C4-2B (cell line): Measurements from ENCODE around the gene TAS2R50.

ENCODE experiments used
- H3K27ac ChIP-seq: fragments of 450-650 bp; 2 replicates; pipeline ENCODE4 v1.5.1; 2017
- CTCF ChIP-seq: fragments of 450-650 bp; conservative IDR thresholded peaks from 2 replicates; pipeline ENCODE4 v1.5.1; 2017; ENCODE audit warnings: mild to moderate bottlenecking
- ZFX ChIP-seq: fragments of 450-650 bp; IDR thresholded peaks from 2 replicates; pipeline ENCODE4 v1.6.1; 2017

TAS2R50 gene

GRCh38 chr12:11015775-11016430, 29.2 kb upstream of the TAS2R50 start:
- TF ChIP-seq ZFX (no peak), CTCF (no peak)
- H3K27ac ChIP-seq = no peak overlapping the region

GRCh38 chr12:11014234-11014633, 27.5 kb upstream of the TAS2R50 start:
- TF ChIP-seq CTCF = no peak
- no peak for TF ChIP-seq ZFX
- no peak overlapping the region for H3K27ac ChIP-seq

- no peak for TF ChIP-seq CTCF
- no peak for TF ChIP-seq ZFX
Observed at GRCh38 chr12:11007608-11008007, 20.9 kb upstream of the TAS2R50 start.

GRCh38 chr12:10998204-10998603, 11.5 kb upstream of the TAS2R50 start, which contains the start of gene TAS2R20:
TAS2R20 (minus strand) TSS chr12:10998304; CDS start chr12:10997875, 429 bp downstream.
- TF ChIP-seq ZFX = no peak
- no peak for TF ChIP-seq CTCF
- H3K27ac ChIP-seq = no peak within 1 kb of the TSS

More at GRCh38 chr12:11007608-11008007, 20.9 kb upstream of the TAS2R50 start:
- no peak overlapping the region for H3K27ac ChIP-seq

- TF ChIP-seq ZFX (no peak), CTCF (no peak)
- no peak overlapping the region for H3K27ac ChIP-seq
Observed at GRCh38 chr12:10994307-10994706, 7.6 kb upstream of the TAS2R50 start.

GRCh38 chr12:10989107-10989506, 2.4 kb upstream of the TAS2R50 start:
- TF ChIP-seq CTCF (no peak), ZFX (no peak)
- H3K27ac ChIP-seq = no peak overlapping the region

GRCh38 chr12:10982244-10982643, 4.5 kb downstream of the TAS2R50 start:
- no peak overlapping the region for H3K27ac ChIP-seq
- no peak for TF ChIP-seq CTCF
- no peak for TF ChIP-seq ZFX
